DND-41 (cell line): Measurements from ENCODE around the gene GORASP2.

Experiments used
- ATAC-seq: fragments of 200-7000 bp; cut with Tn5 transposase; 3 replicates; pipeline ENCODE4 v1.9.1; 2021; ENCODE audit warnings: low read depth; ENCODE audit not compliant: insufficient read depth
- DNase-seq: peaks from one replicate; pipeline ENCODE4 v3.0.0-alpha.2; 2020
- H2AFZ ChIP-seq: 2 replicates; pipeline ENCODE4 v1.6.0; 2012; ENCODE audit warnings: low read depth, low read length
- H3K27ac ChIP-seq: 2 replicates; pipeline ENCODE4 v1.5.1; 2012; ENCODE audit warnings: low read length, inconsistent platforms
- H3K27me3 ChIP-seq: fragments of 200-600 bp; sonication (generic); 2 replicates; pipeline ENCODE4 v1.6.0; 2012; ENCODE audit warnings: low read length, mild to moderate bottlenecking, inconsistent platforms; ENCODE audit not compliant: insufficient read depth, poor library complexity
- H3K36me3 ChIP-seq: 2 replicates; pipeline ENCODE4 v1.5.1; 2012; ENCODE audit warnings: low read length, inconsistent platforms; ENCODE audit not compliant: insufficient read depth
- H3K4me1 ChIP-seq: 2 replicates; pipeline ENCODE4 v1.5.1; 2012; ENCODE audit warnings: mild to moderate bottlenecking, low read length; ENCODE audit not compliant: insufficient read depth
- H3K4me2 ChIP-seq: 2 replicates; pipeline ENCODE4 v1.6.0; 2012; ENCODE audit warnings: mild to moderate bottlenecking, moderate library complexity, low read length, inconsistent platforms; ENCODE audit not compliant: insufficient read depth
- H3K4me3 ChIP-seq, 2 experiments: fragments of 200-600 bp in 1 of 2; shearing (Covaris generic) in 1 of 2; 2 replicates each; pipeline ENCODE4 v1.5.1; 2012 to 2016; ENCODE audit warnings: inconsistent platforms in 2 of 2, low read length in 2 of 2, mild to moderate bottlenecking in 2 of 2, low read depth in 1 of 2, moderate library complexity in 1 of 2
- H3K79me2 ChIP-seq: 2 replicates; pipeline ENCODE4 v1.6.0; 2012; ENCODE audit warnings: low read length, inconsistent platforms; ENCODE audit not compliant: insufficient read depth
- H3K9ac ChIP-seq: 2 replicates; pipeline ENCODE4 v1.6.0; 2012; ENCODE audit warnings: low read depth, mild to moderate bottlenecking, inconsistent platforms, low read length, moderate library complexity
- H3K9me3 ChIP-seq: 2 replicates; pipeline ENCODE4 v1.5.1; 2012; ENCODE audit warnings: low read length, moderate library complexity, mild to moderate bottlenecking, inconsistent platforms; ENCODE audit not compliant: insufficient read depth, severe bottlenecking
- H4K20me1 ChIP-seq: 2 replicates; pipeline ENCODE4 v1.6.0; 2012; ENCODE audit warnings: low read length; ENCODE audit not compliant: insufficient read depth
- EZH2 ChIP-seq: IDR thresholded peaks from 3 replicates; pipeline ENCODE4 v1.6.1; 2012; ENCODE audit warnings: borderline replicate concordance, low read depth, mild to moderate bottlenecking, moderate library complexity, low read length, inconsistent platforms; ENCODE audit not compliant: severe bottlenecking
- TF ChIP-seq, protein P1 (sequence below): IDR thresholded peaks from 2 replicates; pipeline ENCODE4 v1.5.1; 2012; ENCODE audit warnings: borderline replicate concordance, low read length, moderate library complexity, mild to moderate bottlenecking; ENCODE audit not compliant: poor library complexity, severe bottlenecking; ENCODE audit errors: extremely low read depth

The GORASP2 gene

DNA sequence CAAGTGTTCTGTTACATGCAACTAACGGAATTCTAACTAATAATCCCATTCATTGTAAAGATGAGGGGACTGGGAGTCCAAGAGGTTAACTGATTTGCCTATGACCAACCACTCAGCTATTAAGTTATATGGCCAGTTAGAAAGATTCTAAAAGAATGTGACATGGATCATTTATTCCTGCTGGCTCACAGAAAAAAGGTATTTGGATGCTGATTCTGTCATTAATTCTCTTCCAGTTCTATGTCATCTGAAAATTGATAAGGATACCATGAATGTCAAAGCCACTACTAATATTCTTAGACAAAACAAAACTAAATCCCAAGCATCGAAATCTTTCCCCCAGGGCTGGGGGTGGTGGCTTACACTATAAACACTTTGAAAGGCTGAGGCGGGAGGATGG lies 41.2 kb upstream of the GORASP2 start:
- Histone ChIP-seq H3K9ac (no peak overlapping the region), H4K20me1 (no peaks in the 10 kb centered on the region), H3K36me3 (no peaks in the 10 kb centered on the region), H2AFZ (no peak overlapping the region), H3K27me3 (no peaks in the 10 kb centered on the region), H3K9me3 (no peaks in the 10 kb centered on the region), H3K79me2 (no peaks in the 10 kb centered on the region), H3K27ac (no peak overlapping the region), H3K4me3 (no peak overlapping the region), H3K4me1 (no peaks in the 10 kb centered on the region), H3K4me2 (no peak overlapping the region)
- no peak for DNase-seq
- TF ChIP-seq, protein P1, sequence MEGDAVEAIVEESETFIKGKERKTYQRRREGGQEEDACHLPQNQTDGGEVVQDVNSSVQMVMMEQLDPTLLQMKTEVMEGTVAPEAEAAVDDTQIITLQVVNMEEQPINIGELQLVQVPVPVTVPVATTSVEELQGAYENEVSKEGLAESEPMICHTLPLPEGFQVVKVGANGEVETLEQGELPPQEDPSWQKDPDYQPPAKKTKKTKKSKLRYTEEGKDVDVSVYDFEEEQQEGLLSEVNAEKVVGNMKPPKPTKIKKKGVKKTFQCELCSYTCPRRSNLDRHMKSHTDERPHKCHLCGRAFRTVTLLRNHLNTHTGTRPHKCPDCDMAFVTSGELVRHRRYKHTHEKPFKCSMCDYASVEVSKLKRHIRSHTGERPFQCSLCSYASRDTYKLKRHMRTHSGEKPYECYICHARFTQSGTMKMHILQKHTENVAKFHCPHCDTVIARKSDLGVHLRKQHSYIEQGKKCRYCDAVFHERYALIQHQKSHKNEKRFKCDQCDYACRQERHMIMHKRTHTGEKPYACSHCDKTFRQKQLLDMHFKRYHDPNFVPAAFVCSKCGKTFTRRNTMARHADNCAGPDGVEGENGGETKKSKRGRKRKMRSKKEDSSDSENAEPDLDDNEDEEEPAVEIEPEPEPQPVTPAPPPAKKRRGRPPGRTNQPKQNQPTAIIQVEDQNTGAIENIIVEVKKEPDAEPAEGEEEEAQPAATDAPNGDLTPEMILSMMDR: no peak
- no peak for TF ChIP-seq EZH2
- ATAC-seq: no peak

DNA sequence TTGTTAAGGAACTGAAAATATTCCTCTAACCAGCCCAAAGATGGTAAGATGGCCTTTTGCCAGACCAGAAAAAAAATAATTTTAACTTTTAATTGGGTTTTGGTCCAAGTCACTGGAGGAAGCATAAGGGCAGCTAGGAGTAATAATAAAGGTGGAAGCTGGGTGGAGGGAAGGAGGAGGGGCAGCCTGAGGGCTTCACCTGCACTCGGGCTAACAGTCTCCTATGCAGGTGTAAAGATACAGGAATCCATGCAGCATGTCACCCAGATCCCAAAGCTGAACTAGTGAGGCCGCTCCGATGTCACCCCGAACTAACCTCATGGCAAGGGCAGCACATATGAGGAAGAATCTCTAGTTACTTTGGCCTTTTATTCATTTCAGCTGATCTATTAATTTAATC lies 37.2 kb upstream of the GORASP2 start:
- Histone ChIP-seq H2AFZ (no peak overlapping the region), H3K4me2 (no peak overlapping the region), H3K9me3 (no peaks in the 10 kb centered on the region), H4K20me1 (no peaks in the 10 kb centered on the region), H3K4me1 (no peaks in the 10 kb centered on the region), H3K36me3 (no peaks in the 10 kb centered on the region), H3K4me3 (no peak overlapping the region), H3K27me3 (peaks cover 6% of the 10 kb centered on the region), H3K27ac (no peak overlapping the region), H3K79me2 (no peaks in the 10 kb centered on the region), H3K9ac (no peak overlapping the region)
- ATAC-seq (no peak), DNase-seq (no peak)
- TF ChIP-seq, protein P1: no peak
- TF ChIP-seq EZH2: no peak

DNA sequence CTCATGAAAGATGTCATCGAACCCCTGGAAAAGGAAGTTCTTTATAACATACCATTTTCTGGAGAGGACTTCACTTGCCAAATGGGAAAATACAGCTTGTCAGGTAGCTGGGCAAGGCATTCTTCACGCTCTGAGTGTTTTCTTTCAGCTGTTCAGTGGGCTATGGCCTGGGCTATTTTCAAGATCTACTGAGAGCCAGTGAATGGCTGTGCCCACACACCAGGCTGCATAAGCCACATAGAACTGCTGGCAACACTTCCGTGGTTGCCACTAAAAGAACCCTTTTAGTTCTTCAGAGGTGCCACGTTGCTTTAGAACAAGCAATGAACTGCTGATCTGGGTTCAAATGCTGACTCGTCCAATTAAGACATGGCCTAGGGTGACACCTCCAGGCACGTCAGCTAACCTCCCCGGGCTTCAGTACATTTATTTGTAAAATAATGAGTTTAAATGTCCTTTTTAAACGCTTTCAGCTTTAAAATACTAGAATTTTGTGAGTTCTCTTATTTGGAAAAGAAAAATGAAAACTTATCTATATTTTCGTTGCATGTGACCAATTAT lies 36.6 kb upstream of the GORASP2 start:
- Histone ChIP-seq H3K4me2 (no peak overlapping the region), H4K20me1 (no peaks in the 10 kb centered on the region), H3K79me2 (no peaks in the 10 kb centered on the region), H3K27ac (no peak overlapping the region), H3K27me3 (peaks cover 6% of the 10 kb centered on the region), H3K4me3 (no peak overlapping the region), H3K36me3 (no peaks in the 10 kb centered on the region), H3K4me1 (no peaks in the 10 kb centered on the region), H2AFZ (no peak overlapping the region), H3K9ac (no peak overlapping the region), H3K9me3 (no peaks in the 10 kb centered on the region)
- ATAC-seq (no peak), DNase-seq (no peak)
- TF ChIP-seq EZH2: no peak
- TF ChIP-seq, protein P1: no peak
